Small intestine (tissue), 7 donors: ENCODE data around the gene GSTT2B. TPM values are rescaled to one million over a fixed set of nuclear protein-coding genes. Genes with fewer than 3 reads are reported as not detected.
"Not testable (repeated sequence)": the region's sequence is repeated elsewhere in the genome, so short reads cannot be mapped to it uniquely, and the experiment has no call there.

Experiments used
- DNase-seq, 2 donors: peaks; one replicate each; pipeline versions ENCODE4 v3.0.0 to v3.0.0-alpha.2; 2013
- FAIRE-seq: peaks from 2 replicates; lab custom pipeline; 2012; peaks lifted over from hg19 to GRCh38; lab: Jason Lieb, UNC
- H3K27ac ChIP-seq, 3 donors: one replicate each; pipeline ENCODE4 v1.5.1; 2013; ENCODE audit warnings: low read length in 2 of 3, mild to moderate bottlenecking in 2 of 3, control low read depth in 1 of 3, inconsistent platforms in 1 of 3, low read depth in 1 of 3, moderate library complexity in 1 of 3
- H3K27me3 ChIP-seq, 3 donors: one replicate each; pipeline ENCODE4 v1.6.1; 2013; ENCODE audit warnings: low read length in 3 of 3, inconsistent platforms in 1 of 3; ENCODE audit not compliant: control insufficient read depth in 3 of 3, insufficient read depth in 3 of 3
- H3K36me3 ChIP-seq, 3 donors: one replicate each; pipeline ENCODE4 v1.6.1; 2013; ENCODE audit warnings: low read length in 3 of 3, inconsistent platforms in 1 of 3, low read depth in 1 of 3, mild to moderate bottlenecking in 1 of 3, moderate library complexity in 1 of 3; ENCODE audit not compliant: control insufficient read depth in 3 of 3, insufficient read depth in 2 of 3
- H3K4me1 ChIP-seq, 3 donors: one replicate each; pipeline ENCODE4 v1.6.1; 2013; ENCODE audit warnings: low read length in 2 of 3, inconsistent platforms in 1 of 3, low read depth in 1 of 3, mild to moderate bottlenecking in 1 of 3, moderate library complexity in 1 of 3; ENCODE audit not compliant: control insufficient read depth in 3 of 3, insufficient read depth in 2 of 3
- H3K4me3 ChIP-seq, 3 donors: one replicate each; pipeline ENCODE4 v1.5.1; 2013; ENCODE audit warnings: low read length in 3 of 3, control low read depth in 1 of 3, inconsistent platforms in 1 of 3, low read depth in 1 of 3, mild to moderate bottlenecking in 1 of 3, moderate library complexity in 1 of 3
- H3K9me3 ChIP-seq, 2 donors: one replicate each; pipeline ENCODE4 v1.6.1; 2013; ENCODE audit warnings: low read depth in 1 of 2, low read length in 1 of 2; ENCODE audit not compliant: control insufficient read depth in 2 of 2, insufficient read depth in 1 of 2
- WGBS, 3 donors: extraction: QIAGEN DNeasy Blood & Tissue Kit; methylation state at CpG; one replicate each; pipeline ENCODE4 v1.1.7; 2013; 5-methylcytosine and 5-hydroxymethylcytosine counted together
- polyA plus RNA-seq, 4 donors: library from polyadenylated mRNA; stranded (reverse) in 3 of 4; unstranded in 1 of 4; fragments of 200-250 nt in 3 of 4; fragments of 120-200 nt in 1 of 4; gene quantifications; one replicate each; pipeline versions ENCODE4 v1.2.1 to v1.2.3, GENCODE V29; 2013
- donor health status: healthy with polysubstance abuse.
- donor health status: control.
- donor health status: control.
- donor health status: Bipolar disorder and iron deficiency.
- donor health status: healthy.

Gene GSTT2B
- polyA plus RNA-seq, 4 donors: 1.1 to 6.7 (median 2.1) TPM; not detected in 1

DNA sequence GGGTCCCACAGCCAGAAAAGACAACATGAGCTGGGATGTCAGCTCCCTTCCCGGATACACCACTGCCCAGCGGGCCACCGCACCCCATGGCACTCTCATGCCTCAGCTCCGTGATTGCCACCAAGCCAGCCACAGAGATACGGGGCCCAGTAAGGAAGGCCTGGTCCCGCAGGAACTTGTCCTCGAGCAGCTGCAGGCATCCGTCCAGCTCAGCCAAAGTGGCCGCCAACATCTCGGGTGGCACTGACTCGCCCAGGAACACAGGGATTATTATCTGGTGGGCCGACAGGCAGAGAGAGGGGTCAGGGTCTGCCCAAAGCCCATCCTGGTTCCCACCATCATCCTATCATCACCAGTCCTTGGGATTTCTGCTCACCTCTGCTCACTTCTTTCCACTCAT, 16.3 kb upstream of the GSTT2B start:
- not testable (repeated sequence) for H3K27me3 ChIP-seq, FAIRE-seq, H3K4me3 ChIP-seq, H3K9me3 ChIP-seq, H3K36me3 ChIP-seq, DNase-seq, H3K4me1 ChIP-seq, H3K27ac ChIP-seq
- WGBS, 3 donors: 63 to 78% (median 77%) methylated on average over 3 to 8 of the region's 12 CpGs

DNA sequence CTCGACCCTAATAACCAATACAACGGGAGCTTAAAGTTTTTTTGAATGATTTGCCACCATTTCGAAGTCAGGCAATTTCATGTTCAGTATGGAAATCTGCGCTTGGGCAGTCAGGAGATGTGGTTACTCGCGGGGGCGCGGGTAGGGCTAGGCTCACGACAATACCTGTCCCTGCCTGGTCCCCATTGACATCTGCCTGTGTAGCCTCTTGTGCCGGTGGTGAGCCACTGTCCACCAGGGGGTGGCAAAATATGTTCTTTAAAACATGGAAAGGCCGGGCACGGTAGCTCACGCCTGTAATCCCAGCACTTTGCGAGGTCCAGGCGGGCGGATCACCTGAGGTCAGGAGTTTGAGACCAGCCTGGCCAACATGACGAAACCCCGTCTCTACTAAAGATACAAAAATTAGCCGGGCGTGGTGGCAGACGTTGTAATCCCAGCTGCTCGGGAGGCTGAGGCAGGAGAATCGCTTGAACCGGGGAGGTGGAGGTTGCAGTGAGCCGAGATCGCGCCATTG, 13.9 kb upstream of the GSTT2B start:
- FAIRE-seq, H3K27me3 ChIP-seq, H3K4me3 ChIP-seq, DNase-seq, H3K27ac ChIP-seq, H3K4me1 ChIP-seq, H3K9me3 ChIP-seq: not testable (repeated sequence)
- 2 to 22% (median 7%) methylated on average over 6 to 8 of the region's 27 CpGs for WGBS, 3 donors
- peaks cover 0 to 18% (median 8%) of the 10 kb centered on the region in 3 donors for H3K36me3 ChIP-seq

DNA sequence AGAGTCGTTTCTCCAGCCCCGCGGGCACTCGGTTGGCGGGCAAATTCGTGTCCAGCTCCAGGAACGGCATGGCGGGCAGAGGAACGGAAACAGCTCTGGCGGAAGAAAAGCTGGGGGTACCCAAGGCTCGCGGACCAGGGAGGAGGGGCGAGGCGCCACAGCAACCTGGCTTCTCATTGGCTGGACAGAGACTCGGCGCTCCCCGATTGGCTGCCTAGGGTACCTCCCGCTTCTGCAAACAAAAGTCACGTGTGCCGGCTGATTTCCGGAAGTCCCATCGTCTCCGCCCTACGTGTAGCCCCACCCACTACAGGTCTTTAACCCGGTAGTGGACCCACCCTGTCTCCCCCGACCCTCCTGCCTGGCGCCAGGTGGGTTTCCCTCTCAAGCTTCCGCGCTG, 13.3 kb upstream of the GSTT2B start, which contains the start of gene DDT:
Gene DDT, minus strand, starts transcription at position 97 of the 400 bp plus-strand sequence. Its CDS starts 27 bp downstream, at position 70.
- FAIRE-seq, H3K27me3 ChIP-seq, DNase-seq, H3K4me3 ChIP-seq, H3K4me1 ChIP-seq, H3K27ac ChIP-seq, H3K9me3 ChIP-seq: not testable (repeated sequence)
- peaks cover 0 to 24% (median 8%) of the 10 kb centered on the region in 3 donors for H3K36me3 ChIP-seq
- WGBS, 3 donors: no CpG with 5 or more reads among the region's 29 CpGs

- H3K27ac ChIP-seq, H3K27me3 ChIP-seq, DNase-seq, H3K4me3 ChIP-seq, H3K4me1 ChIP-seq, H3K9me3 ChIP-seq, FAIRE-seq: not testable (repeated sequence)
- peaks cover 0 to 28% (median 8%) of the 10 kb centered on the region in 3 donors for H3K36me3 ChIP-seq
- WGBS, 3 donors: 82 to 99% (median 95%) methylated on average over 3 of the region's 3 CpGs
These were observed 10.9 kb upstream of the GSTT2B start for GRCh38 chr22:23971927-23972326.

DNA sequence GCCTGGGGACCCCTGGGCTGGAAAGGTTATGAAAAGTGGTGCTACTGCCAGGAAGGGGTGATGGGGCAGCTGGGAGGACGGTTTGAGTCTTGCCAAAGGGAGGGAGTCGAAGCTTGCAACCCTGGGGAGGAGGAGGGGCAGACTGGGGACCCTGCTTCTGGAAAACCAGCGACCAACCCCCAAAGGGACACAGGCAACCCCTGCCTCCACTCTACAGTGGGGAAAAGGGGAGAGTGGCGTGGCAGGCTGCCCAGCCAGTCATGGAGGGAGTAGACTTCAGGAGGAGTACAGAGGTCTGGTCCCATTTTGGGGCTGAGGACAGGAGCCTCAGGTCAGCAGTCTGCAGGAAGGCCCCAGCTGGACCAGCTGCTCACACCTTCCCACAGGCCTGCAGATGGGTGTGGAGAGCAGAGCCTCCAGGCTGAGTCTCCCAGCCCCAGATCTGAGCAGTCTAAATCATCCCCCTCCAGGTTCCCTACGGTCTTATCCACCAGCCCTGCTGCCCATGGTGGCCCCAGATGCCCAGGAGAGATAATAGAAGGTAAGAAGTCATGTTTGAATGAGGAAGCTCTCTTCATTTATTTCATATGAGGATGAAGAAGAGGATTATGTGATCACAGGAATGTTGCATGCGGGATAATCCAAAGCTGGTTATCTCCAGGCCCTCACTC, 10.0 kb upstream of the GSTT2B start:
- 54 to 89% (median 64%) methylated on average over 6 of the region's 6 CpGs for WGBS, 3 donors
- Histone ChIP-seq H3K4me1 (no peaks in the 10 kb centered on the region), H3K36me3 (peaks cover 0 to 28% (median 8%) of the 10 kb centered on the region in 3 donors), H3K4me3 (no peak overlapping the region), H3K27ac (no peak overlapping the region), H3K27me3 (no peaks in the 10 kb centered on the region), H3K9me3 (no peaks in the 10 kb centered on the region)
- DNase-seq (no peak), FAIRE-seq (no peak)

GRCh38 chr22:23970201-23970641, 9.2 kb upstream of the GSTT2B start:
- DNase-seq (no peak), FAIRE-seq (no peak)
- H3K9me3 ChIP-seq: no peaks in the 10 kb centered on the region
- no peak overlapping the region for H3K27ac ChIP-seq
- no peaks in the 10 kb centered on the region for H3K27me3 ChIP-seq
- H3K4me3 ChIP-seq: no peak overlapping the region
- H3K4me1 ChIP-seq: no peaks in the 10 kb centered on the region
- WGBS, 3 donors: 70 to 90% (median 74%) methylated on average over 5 of the region's 5 CpGs
- peaks cover 0 to 28% (median 8%) of the 10 kb centered on the region in 3 donors for H3K36me3 ChIP-seq

DNA sequence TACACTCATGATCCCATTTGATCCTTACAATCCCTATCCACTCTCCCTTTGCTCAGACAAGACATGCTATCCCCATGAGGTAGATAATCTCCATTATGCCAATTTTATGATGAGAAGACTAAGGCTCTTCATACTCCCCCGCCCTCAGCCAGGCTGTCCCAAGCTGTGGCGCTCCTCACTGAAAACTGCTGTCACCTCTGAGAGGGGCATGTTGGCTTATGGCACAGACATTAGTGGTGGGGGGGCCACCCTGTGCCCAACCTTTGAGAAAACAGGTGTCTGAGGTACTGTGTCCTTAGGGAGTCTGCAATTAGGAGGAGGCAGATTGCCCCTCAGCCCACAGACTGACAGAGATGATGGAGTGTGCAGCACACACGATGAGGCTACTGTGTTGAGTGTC, 8.1 kb upstream of the GSTT2B start:
- H3K27me3 ChIP-seq: no peaks in the 10 kb centered on the region
- no peak for FAIRE-seq
- no peak for DNase-seq
- no peaks in the 10 kb centered on the region for H3K9me3 ChIP-seq
- WGBS, 3 donors: 84 to 97% (median 86%) methylated on average over 3 of the region's 3 CpGs
- no peak overlapping the region for H3K27ac ChIP-seq
- no peaks in the 10 kb centered on the region for H3K4me1 ChIP-seq
- peaks cover 0 to 28% (median 8%) of the 10 kb centered on the region in 3 donors for H3K36me3 ChIP-seq
- H3K4me3 ChIP-seq: no peak overlapping the region

DNA sequence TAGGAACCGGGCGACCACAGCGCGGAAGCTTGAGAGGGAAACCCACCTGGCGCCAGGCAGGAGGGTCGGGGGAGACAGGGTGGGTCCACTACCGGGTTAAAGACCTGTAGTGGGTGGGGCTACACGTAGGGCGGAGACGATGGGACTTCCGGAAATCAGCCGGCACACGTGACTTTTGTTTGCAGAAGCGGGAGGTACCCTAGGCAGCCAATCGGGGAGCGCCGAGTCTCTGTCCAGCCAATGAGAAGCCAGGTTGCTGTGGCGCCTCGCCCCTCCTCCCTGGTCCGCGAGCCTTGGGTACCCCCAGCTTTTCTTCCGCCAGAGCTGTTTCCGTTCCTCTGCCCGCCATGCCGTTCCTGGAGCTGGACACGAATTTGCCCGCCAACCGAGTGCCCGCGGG, 5.6 kb upstream of the GSTT2B start, which contains the start of gene DDTL:
Gene DDTL, plus strand, starts transcription at position 321 of the 400 bp plus-strand sequence. Its CDS starts 27 bp downstream, at position 348.
- H3K4me3 ChIP-seq, H3K27me3 ChIP-seq, H3K27ac ChIP-seq, DNase-seq, H3K9me3 ChIP-seq, H3K4me1 ChIP-seq, FAIRE-seq: not testable (repeated sequence)
- peaks cover 0 to 23% (median 6%) of the 10 kb centered on the region in 3 donors for H3K36me3 ChIP-seq
- WGBS, 3 donors: no CpG with 5 or more reads among the region's 30 CpGs
